NCI-H2196 (cell line): ENCODE data around the gene CTDP1.
"Not testable (repeated sequence)": the region's sequence is repeated elsewhere in the genome, so short reads cannot be mapped to it uniquely, and the experiment has no call there.

Experiments
- DNase-seq: peaks from one replicate; lab custom pipeline; 2025; ENCODE audit not compliant: unreplicated experiment; lab: John Stamatoyannopoulos, UW

Gene CTDP1

DNA sequence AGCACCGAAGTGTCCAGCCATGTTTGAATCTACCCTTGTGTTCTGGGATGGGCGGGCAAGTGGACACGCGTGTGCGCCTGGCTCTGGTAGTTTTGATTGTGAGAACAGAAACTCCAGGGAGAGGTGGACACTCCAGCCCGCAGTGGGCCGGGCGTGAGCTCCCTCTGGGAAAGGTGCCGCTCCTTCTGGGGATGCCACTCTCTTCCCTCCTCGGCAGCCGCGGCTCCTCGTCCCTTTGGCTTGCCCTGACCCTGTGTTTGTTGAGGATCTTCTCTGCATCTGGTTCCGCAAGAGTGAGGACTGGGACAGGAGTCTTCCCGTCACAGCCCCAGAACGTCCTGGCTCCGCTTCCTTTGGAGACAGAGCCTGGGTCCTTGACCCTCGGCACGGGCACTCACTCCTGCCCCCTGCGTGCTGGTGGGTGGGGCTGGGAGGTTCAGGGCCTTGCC is 1.3 kb downstream of the CTDP1 start:
- DNase-seq: no peak

GRCh38 chr18:79681484-79682387 is 2.1 kb downstream of the CTDP1 start:
- no peak for DNase-seq

DNA sequence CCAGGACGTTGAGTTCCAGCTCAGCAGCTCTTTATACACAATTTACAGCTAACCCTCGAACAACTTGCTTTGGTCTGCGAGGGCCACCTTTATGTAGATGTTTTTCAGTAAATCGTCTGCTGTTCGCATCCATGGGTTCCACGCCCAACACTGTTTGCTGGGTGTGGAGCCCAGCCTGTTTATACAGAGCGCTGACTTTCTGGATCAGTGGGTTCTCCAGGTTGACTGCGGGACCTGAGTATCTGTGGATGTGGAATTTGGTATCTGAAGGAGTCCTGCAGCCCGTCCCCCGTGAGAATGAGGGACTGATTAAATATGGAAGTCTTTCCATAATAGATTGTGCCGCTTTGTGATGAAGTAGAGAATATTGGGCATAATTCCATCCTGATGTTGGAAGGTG is 2.9 kb downstream of the CTDP1 start:
- no peak for DNase-seq

GRCh38 chr18:79682894-79683625 is 3.5 kb downstream of the CTDP1 start:
- DNase-seq: no peak

DNA sequence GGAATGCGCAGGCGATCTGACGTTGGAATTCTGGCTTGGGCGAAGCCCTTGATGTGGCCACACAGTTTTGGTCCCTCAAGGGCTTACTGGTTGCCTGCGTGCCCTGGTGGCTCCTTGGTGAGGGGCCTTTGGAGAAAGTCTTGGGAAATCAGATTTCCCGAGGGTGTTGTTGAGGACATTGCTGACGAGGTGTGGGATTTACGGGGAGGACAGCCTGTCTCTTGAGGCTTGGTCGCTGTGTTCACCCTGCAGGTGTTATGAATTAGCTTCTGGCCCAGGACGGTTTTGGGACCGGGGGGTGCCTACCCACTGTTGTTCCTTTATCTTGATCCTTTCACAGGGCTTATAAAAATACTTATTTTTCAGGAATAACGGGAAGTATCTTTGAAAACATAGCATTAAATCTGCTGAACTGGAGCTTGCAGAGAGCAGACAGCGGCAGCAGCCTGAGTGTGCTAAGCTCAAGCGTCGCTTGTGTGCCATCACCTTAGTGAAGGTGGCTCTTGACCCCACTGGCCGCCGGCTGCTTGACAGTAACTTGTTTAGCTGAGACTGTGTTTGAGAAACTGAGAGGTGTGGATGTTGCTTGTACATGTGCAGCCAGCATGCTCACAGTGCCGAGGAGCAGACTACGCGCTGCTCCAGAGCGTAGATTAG is 4.2 kb downstream of the CTDP1 start:
- DNase-seq: no peak

DNA sequence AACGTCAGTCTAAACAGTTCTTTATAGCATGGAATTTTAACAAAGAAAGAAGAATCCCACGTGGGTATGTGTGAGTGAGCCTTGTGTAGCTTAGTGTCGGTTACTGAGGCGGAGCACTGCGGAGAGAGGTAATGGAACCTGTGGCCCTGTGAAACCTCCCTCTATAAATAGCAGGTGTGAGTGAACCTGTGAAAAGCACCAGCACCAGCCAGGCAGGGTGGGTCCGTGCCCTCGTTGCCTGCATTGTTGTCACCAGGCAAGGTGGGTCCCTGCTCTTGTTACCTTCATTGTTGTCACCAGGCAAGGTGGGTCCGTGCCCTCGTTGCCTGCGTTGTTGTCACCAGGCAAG is 4.7 kb downstream of the CTDP1 start:
- DNase-seq: no peak

- no peak for DNase-seq
Measured at GRCh38 chr18:79684787-79685186, 5.2 kb downstream of the CTDP1 start.

GRCh38 chr18:79685281-79685680 is 5.7 kb downstream of the CTDP1 start:
- no peak for DNase-seq

GRCh38 chr18:79685971-79686370 is 6.4 kb downstream of the CTDP1 start:
- no peak for DNase-seq

DNA sequence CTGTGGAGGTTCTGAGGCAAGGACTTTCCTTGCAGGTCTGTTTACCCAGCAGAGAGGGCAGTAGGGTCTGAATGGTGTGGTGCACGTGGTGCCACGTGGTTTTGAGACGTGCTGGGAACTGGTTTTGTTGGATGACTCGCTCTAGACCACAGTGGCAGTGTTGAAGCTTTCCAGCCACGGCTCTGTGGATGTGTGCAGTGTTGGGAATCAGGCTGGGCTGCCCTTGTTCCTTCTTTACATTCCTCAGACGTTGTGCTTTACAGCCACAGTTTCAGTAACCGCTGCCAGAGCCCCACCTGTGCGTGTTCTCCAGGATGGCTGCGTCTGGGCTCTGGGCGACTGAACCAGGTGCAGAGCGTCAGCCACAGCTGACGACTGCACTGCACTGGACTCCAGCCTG is 8.2 kb downstream of the CTDP1 start:
- no peak for DNase-seq

- no peak for DNase-seq
Measured at GRCh38 chr18:79690071-79690470, 10.5 kb downstream of the CTDP1 start.

DNA sequence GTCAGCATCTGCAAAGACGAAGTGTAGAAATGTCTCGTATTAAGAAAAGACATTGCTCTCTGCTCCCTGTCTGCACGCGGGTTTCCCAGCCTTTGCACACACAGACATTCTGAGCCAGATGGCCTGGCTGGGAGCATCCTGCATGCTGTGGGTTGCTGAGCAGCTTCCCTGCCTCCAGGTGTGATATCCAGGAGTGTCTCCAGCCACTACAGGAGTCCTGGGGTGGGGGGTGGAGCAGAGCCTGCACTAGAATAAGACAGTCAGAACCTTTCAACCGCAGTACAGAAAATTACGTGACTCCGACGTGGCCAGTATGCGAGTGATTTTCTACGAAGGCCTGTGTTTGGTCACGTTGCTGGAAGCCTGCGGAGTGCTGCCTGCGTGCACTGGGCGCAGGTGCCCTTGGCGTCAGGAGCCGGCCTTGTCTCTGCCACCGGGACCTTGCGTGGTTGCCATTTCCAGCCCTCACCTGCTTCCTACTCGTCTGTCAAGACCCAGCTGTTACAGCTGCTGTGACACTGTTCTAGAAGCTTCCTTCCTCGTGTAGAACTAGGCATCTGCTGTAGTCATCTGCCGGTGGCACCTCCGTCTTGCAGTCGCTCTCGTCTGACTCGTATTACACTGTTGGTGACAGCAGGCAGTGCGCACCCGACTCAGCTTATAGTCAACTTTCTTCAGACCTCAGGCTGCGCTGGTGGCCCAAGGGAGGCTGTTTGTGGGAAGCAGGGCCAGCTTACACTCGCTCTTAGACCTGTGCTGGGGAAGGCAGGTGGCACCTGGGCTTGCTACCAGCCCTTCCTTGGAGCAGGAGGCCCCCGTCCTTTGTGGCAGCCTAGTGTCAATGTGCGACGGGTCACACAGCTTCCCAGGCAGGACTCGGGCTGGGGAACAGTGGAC is 11.2 kb downstream of the CTDP1 start:
- DNase-seq: no peak

DNA sequence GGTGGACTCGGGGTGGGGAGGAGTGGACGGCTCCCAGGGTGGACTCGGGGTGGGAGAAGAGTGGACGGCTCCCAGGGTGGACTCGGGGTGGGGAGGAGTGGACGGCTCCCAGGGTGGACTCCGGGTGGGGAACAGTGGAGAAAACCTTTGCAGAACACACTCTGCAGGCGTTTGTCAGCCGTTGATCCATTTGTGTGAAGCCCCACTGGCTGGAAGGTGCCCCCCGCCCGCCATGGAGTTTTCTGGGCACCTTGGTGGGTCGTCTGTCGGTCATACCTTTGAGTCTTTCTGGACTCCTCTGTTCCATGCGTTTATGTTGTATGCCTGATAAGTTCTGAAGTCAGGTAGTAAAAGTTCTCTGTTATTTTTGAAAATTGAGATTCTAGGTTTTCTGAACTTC is 12.5 kb downstream of the CTDP1 start:
- no peak for DNase-seq

DNA sequence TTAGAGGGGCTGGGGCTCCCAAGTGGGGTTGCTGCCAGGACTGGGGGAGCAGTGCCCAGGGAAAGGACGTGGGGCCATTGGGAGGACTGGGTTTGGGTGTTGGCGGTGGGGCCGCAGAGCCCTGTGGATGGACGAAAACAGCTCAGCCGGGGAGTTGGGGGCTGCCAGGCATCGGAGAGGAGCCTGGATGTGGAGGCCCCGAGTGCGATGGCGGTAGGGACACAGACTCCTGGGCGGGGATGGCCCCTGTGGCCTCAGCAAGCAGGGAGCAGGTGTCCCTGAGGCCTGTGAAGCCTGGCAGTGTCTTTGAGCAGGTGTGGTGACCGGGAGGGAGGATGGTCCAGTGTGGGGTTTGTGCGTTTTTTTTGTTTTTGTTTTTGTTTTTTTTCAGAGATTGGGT is 13.3 kb downstream of the CTDP1 start:
- no peak for DNase-seq

GRCh38 chr18:79693561-79694205 is 14.1 kb downstream of the CTDP1 start:
- DNase-seq: no peak

GRCh38 chr18:79694206-79694894 is 14.7 kb downstream of the CTDP1 start:
- not testable (repeated sequence) for DNase-seq

GRCh38 chr18:79694895-79695213 is 15.3 kb downstream of the CTDP1 start:
- DNase-seq: no peak

GRCh38 chr18:79695269-79695668 is 15.7 kb downstream of the CTDP1 start:
- DNase-seq: no peak

GRCh38 chr18:79695856-79696850 is 16.6 kb downstream of the CTDP1 start:
- DNase-seq: no peak
